Activated CD4-positive, alpha-beta memory T cell treated with anti-CD3 and anti-CD28 coated beads, Interleukin-2, amount 10 ng/mL, durations not matched to agents 7 days and 5 days (primary cell): ENCODE results near the gene SYDE1. TPM values are rescaled to one million over a fixed set of nuclear protein-coding genes. Genes with fewer than 3 reads are reported as not detected.

Experiments
- CTCF ChIA-PET: fragments of 350-600 bp; sonication (Branson Sonifier 250); formaldehyde crosslinking; loops from one replicate; lab custom pipeline; 2021; ENCODE audit warnings: antibody characterized with exemption, inconsistent platforms; lab: Charles Lee
- POLR2A ChIA-PET: fragments of 350-600 bp; sonication (Branson Sonifier 250); formaldehyde crosslinking; loops from one replicate; lab custom pipeline; 2021; ENCODE audit warnings: antibody characterized with exemption; lab: Charles Lee
- DNase-seq: peaks from one replicate; pipeline ENCODE4 v3.0.0-alpha.2; 2020
- H3K27ac Mint-ChIP-seq: one replicate; pipeline ENCODE4 v1.8.0; 2021; ENCODE audit warnings: mild to moderate bottlenecking, mixed read lengths
- H3K27me3 Mint-ChIP-seq: one replicate; pipeline ENCODE4 v1.8.0; 2021; ENCODE audit warnings: mixed read lengths
- H3K36me3 Mint-ChIP-seq: one replicate; pipeline ENCODE4 v1.8.0; 2021; ENCODE audit warnings: low read depth, mixed read lengths
- H3K4me1 Mint-ChIP-seq: one replicate; pipeline ENCODE4 v1.8.0; 2021; ENCODE audit warnings: mixed read lengths
- H3K4me3 Mint-ChIP-seq: one replicate; pipeline ENCODE4 v1.8.0; 2021; ENCODE audit warnings: mild to moderate bottlenecking, mixed read lengths
- H3K9me3 Mint-ChIP-seq: one replicate; pipeline ENCODE4 v1.8.0; 2021; ENCODE audit warnings: mixed read lengths
- total RNA-seq, 2 experiments: library from RNA; stranded (reverse); gene quantifications; one replicate each; pipeline ENCODE4 v1.2.3, GENCODE V29; 2021

SYDE1 gene
- total RNA-seq, 2 experiments from 2014 or later = not detected

DNA sequence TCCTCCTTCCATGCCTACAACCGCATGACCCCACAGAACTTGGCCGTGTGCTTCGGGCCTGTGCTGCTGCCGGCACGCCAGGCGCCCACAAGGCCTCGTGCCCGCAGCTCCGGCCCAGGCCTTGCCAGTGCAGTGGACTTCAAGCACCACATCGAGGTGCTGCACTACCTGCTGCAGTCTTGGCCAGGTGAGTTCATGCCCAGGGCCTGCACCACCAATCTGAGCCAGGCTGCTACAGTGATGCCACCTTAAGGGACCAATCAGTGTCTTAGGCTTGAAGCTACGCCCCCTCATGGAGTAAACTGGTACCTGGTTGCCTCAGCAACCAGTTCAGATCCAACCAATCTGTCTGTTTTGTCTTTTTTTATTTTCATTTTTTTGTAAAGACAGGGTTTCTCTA lies 5.2 kb downstream of the SYDE1 start:
- POLR2A ChIA-PET = interaction anchor here (0.6 kb wide), 1 partner anchor 13 kb away, joined by 4 read pairs; no protein-coding TSS in a partner anchor
- no peaks in the 10 kb centered on the region for H3K4me1 Mint-ChIP-seq

DNA sequence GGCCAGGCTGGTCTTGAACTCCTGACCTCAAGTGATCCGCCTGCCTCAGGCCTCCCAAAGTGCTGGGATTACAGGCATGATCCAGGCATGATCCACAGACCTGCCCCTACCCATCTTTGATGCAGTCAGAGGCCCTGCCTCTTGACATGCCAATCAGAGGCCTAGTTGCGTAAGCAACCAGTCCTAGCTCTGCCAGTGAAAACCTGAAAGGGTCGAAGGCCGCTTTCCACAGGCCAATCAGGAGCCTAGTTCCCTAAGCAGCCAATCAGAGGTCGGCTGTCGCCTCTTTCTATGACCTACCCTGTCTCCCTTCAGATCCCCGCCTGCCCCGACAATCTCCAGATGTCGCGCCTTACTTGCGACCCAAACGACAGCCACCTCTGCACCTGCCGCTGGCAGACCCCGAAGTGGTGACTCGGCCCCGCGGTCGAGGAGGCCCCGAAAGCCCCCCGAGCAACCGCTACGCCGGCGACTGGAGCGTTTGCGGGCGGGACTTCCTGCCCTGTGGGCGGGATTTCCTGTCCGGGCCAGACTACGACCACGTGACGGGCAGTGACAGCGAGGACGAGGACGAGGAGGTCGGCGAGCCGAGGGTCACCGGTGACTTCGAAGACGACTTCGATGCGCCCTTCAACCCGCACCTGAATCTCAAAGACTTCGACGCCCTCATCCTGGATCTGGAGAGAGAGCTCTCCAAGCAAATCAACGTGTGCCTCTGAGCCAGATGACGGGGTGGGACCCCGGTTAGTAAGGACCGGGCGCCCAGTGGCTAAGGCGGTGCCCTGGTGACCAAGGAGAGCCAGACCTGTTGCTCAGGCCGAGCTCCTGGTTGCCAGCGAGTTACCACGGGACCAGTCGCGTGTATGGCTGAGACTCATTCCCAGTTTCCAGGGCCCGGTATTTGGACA lies 6.3 kb downstream of the SYDE1 start:
- Mint-ChIP-seq H3K4me1 (no peaks in the 10 kb centered on the region), H3K27ac (no peak overlapping the region), H3K27me3 (no peaks in the 10 kb centered on the region), H3K4me3 (no peak overlapping the region), H3K9me3 (no peaks in the 10 kb centered on the region), H3K36me3 (peaks cover 20% of the 10 kb centered on the region)
- ChIA-PET CTCF (interaction anchor here (0.9 to 2.6 kb wide), 2 partner anchors 13 to 20 kb away, joined by 3 to 12 read pairs; no protein-coding TSS in a partner anchor), POLR2A (interaction anchor here (1.0 kb wide), 1 partner anchor 10 kb away, joined by 3 read pairs; no protein-coding TSS in a partner anchor)
- no peak for DNase-seq

More for the DNA sequence above, 5.2 kb downstream of the SYDE1 start:
- peaks cover 10% of the 10 kb centered on the region for H3K36me3 Mint-ChIP-seq
- H3K27ac Mint-ChIP-seq = no peak overlapping the region
- no peaks in the 10 kb centered on the region for H3K9me3 Mint-ChIP-seq
- peaks cover 8% of the 10 kb centered on the region for H3K27me3 Mint-ChIP-seq
- CTCF ChIA-PET = interaction anchor here (0.9 to 2.6 kb wide), 3 partner anchors 12 to 21 kb away, joined by 3 to 12 read pairs (median 4); no protein-coding TSS in a partner anchor
- DNase-seq = no peak
- H3K4me3 Mint-ChIP-seq = no peak overlapping the region

DNA sequence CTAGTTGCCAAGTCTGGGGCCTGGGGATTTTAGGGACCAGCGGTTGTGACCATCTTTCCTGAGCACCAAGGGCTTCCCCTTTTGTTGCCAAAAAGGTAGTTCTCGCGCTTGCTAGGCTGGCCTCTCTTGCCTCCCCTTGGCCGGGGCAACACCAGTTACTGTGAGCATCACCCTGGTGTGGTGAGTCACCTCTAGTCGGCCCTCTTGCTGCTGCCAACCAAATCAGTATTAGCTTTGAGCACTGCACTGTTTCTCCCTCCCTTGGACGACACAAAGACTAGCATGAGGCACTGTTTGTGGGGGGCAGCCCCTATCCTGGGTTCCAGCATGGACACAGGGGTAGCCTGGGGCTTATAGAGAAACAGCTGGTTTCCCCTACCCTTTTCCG lies 6.9 kb downstream of the SYDE1 start:
- Mint-ChIP-seq H3K27ac (no peak overlapping the region), H3K9me3 (no peaks in the 10 kb centered on the region), H3K27me3 (no peaks in the 10 kb centered on the region), H3K4me1 (no peaks in the 10 kb centered on the region), H3K4me3 (no peak overlapping the region), H3K36me3 (peaks cover 27% of the 10 kb centered on the region)
- ChIA-PET POLR2A (interaction anchor here (1.0 kb wide), 1 partner anchor 9 kb away, joined by 3 read pairs; no protein-coding TSS in a partner anchor), CTCF (no interaction called here)
- DNase-seq = no peak

DNA sequence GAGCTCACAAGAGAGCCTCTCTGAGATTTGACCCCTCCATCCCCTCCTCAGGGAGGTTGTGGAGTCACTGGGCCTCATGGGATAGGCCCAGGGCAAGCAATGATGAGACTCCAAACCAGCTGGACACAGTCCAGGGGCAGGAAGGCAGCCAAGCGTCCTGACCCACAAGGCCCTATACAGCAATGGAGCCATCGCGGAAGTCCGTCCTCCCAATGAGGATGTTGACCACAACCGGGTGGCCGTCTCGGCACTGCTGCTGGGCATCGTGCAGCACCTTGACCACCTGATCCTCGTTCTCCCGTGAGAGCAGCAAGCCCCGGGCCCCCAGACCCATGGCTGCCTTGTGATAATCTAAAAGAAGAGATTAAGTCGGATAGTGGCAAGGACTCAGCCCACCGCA lies 7.9 kb downstream of the SYDE1 start:
- Mint-ChIP-seq H3K4me3 (no peak overlapping the region), H3K27ac (no peak overlapping the region), H3K4me1 (no peaks in the 10 kb centered on the region), H3K36me3 (peaks cover 35% of the 10 kb centered on the region), H3K9me3 (no peaks in the 10 kb centered on the region), H3K27me3 (no peaks in the 10 kb centered on the region)
- POLR2A ChIA-PET = no interaction called here
- CTCF ChIA-PET = no interaction called here
- no peak for DNase-seq

DNA sequence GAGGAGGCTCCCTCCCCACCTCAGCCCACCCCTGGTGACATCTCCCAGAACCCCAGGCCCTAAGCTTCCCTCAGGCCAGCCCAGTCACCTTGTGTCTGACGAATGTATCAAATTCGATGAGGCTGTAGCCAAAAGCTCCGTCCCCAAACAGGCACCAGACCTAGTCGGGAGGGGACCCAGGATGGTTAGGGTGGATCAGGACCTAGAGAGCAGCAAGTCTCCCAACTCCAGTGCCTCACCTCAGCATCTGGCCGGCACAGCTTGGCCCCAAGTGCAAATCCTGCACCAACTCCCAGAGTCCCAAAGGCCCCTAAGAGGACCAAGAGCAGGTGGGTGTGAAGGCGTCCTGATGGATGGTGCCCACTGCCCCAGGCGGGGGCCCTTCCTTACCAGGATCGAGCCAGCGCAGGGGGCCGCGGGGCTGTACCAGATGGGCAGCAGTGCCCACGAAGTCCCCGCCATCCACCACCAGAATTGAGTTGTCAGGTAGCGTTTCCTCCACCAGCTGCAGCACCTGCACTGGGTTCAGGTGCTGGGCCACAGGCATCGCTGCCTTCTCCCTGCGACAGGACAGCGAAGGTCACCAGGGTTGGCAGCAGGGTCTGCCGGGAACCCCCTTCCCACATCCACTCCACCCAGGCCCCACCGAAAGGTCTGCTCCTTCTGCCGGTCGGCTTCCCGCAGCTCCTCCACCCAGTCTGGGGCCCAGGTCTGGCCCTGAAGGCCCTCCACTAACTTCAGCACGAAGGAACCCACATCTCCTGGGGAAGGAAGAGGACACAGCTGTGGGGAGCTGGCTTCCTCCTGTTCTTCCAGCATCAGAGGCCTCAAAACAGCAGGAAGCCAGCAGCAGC lies 8.8 kb downstream of the SYDE1 start:
- ChIA-PET CTCF (no interaction called here), POLR2A (interaction anchor here (1.0 kb wide), 1 partner anchor 10 kb away, joined by 4 read pairs; a partner anchor contains a TSS)
- no peak for DNase-seq
- H3K36me3 Mint-ChIP-seq = peaks cover 42% of the 10 kb centered on the region
- no peaks in the 10 kb centered on the region for H3K9me3 Mint-ChIP-seq
- H3K4me3 Mint-ChIP-seq = no peak overlapping the region
- no peak overlapping the region for H3K27ac Mint-ChIP-seq
- no peaks in the 10 kb centered on the region for H3K27me3 Mint-ChIP-seq
- no peaks in the 10 kb centered on the region for H3K4me1 Mint-ChIP-seq

DNA sequence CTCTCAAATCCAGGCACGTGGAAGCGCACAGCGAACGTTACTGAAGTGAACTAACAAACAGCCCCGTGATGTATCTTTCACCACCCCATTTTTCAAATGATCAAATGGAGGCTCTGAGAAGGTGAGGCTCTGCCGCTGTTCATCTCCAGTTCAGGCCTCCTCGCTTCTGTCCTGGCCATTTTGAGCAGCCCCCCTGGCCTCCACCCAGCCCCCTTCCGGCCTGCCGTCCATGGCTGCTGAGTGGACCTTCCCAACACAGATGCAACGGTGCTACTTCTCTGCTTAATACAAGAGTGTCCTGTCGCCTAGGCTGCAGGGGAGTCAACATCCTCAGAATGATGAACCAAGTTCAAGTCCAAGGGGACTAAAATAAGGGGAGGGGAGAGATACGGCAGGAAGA lies 9.7 kb downstream of the SYDE1 start:
- Mint-ChIP-seq H3K4me3 (no peak overlapping the region), H3K27me3 (no peaks in the 10 kb centered on the region), H3K4me1 (no peaks in the 10 kb centered on the region), H3K27ac (no peak overlapping the region), H3K36me3 (peaks cover 49% of the 10 kb centered on the region), H3K9me3 (no peaks in the 10 kb centered on the region)
- DNase-seq = no peak
- POLR2A ChIA-PET = interaction anchor here (1.0 kb wide), 1 partner anchor 9 kb away, joined by 4 read pairs; a partner anchor contains a TSS
- CTCF ChIA-PET = no interaction called here

DNA sequence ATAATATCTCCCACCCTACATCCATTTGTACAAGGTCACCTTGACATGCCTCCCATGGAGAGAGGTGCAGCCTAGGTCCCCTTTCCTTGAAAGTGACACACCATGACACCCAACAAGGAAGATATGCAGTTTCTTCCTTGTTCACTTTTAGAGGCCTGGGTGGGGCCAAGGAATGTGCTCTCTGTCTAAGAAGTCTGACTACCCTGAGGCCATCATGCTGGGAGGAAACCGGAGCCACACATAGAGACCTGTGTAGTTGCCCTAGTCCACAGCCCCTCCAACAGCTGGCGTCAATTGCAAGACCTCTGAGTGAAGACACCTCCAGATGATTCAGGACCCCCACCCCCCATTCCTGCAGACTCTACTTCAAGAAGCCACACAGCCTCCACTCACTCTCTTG lies 11.0 kb downstream of the SYDE1 start:
- no peak for DNase-seq
- ChIA-PET POLR2A (no interaction called here), CTCF (no interaction called here)
- Mint-ChIP-seq H3K27ac (no peak overlapping the region), H3K36me3 (peaks cover 52% of the 10 kb centered on the region), H3K27me3 (no peaks in the 10 kb centered on the region), H3K9me3 (no peaks in the 10 kb centered on the region), H3K4me1 (peaks cover 3% of the 10 kb centered on the region), H3K4me3 (no peak overlapping the region)

DNA sequence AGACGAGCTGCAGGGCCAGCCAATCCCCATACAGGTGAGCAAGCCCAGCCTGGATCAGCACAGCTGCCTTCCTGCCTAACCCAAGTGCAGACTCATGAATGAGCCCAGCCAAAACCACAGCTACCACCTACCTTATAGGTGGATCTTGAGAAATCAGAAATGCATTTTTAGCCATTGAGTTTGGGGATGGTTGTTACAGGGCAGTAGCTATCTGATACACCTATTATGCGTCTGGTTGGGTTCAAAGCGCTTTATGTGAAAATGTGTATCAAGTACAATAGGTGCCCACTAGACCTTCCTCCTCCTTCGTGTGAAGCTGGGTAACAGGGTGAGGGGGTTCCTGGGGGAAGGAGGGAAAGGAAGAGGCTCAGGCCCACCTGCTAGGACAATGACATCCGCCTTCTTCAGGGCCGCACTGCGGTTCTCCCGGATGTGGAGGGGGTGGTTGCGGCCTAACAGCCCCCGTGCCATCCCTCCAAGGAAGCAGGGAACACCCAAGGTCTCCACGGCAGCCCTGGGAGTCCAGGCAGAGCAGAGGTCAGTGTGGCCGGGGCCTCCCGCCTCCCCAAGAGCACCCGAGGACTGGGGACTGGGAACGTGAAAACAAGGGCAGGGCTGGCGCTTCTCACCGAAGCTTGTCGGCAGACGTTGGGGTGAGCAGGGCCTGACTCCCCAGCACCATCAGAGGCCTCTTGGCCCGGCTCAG lies 11.7 kb downstream of the SYDE1 start:
- Mint-ChIP-seq H3K9me3 (no peaks in the 10 kb centered on the region), H3K27ac (no peak overlapping the region), H3K27me3 (no peaks in the 10 kb centered on the region), H3K4me1 (peaks cover 6% of the 10 kb centered on the region), H3K4me3 (no peak overlapping the region), H3K36me3 (peaks cover 52% of the 10 kb centered on the region)
- POLR2A ChIA-PET = no interaction called here
- CTCF ChIA-PET = no interaction called here
- DNase-seq = no peak

DNA sequence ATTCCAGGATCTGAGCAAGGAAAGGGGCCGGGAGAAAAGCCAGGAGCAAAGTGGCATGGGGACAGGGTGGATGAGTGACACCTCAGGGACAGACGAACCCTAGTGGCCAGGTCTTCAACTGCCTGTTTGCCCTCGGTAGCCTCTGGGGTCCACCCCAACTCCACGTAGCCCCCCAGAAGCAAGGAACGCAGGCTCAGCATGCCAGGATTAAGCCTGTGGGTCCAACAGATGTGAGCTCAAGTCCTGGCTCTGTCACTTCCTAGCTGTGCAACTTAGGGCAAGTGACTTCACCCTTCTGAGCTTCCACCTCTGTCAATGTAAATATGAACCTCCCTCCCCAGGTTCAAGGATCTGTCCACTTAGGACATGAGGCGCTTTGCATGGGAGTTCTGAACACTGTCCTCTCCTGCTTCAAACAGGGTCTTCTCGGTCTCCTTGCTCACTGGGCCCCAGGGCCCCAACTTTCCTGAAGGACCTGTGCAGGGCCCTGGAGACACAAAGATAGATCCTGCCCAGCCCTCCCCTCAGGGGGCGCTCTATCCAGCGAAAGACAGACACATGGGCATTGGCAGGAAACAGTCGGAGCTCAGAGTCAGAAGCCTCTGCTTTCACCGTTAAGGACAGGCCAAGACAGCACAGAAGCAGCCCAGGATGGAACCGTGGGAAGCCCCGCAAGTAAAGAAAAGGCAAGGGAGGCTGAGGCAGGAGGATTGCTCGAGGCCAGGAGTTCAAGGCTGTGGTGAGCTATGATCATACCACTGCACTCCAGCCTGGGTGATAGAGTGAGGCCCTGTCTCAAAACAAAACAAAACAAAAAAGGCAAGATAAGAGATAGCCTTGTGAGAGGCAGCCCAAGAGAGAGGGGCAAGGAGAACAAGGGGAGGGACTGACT lies 13.2 kb downstream of the SYDE1 start:
- H3K4me1 Mint-ChIP-seq = peaks cover 14% of the 10 kb centered on the region
- ChIA-PET POLR2A (no interaction called here), CTCF (interaction anchor here (1.4 kb wide), 1 partner anchor 19 kb away, joined by 4 read pairs; no protein-coding TSS in a partner anchor)

DNA sequence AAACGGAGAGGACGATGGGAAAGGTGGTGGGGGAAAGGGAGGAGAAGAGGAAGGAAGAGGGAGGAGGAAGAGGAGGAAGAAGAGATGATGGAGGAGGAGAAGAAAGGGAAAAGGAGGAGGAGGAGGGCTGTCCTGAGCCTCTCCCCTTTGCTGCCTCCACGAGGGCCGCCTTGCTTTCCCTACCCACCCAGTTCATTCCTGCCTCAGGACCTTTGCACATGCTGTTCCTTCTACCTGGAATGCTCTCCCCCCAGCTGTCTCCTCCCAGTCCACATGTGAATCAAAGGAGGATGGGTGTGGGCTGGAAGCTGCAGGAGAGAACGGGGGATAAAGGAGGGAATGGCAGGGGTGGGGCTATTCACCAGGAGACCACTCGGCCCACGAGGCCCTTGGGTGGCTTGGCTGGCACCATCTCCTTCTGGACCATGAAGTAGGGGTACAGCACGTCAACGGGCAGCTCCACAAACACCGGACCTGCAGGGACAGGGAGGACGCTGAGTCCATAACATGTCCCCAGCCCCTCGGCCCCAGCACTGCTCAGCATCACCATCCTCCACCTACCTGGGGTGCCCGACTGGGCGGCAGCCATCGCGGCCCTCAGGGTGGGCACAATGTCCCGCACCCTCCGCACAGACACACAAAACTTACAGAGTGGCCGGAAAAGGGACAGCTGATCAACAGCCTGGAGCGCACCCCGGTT lies 15.3 kb downstream of the SYDE1 start:
- DNase-seq = no peak
- Mint-ChIP-seq H3K36me3 (peaks cover 42% of the 10 kb centered on the region), H3K4me1 (peaks cover 21% of the 10 kb centered on the region), H3K4me3 (no peak overlapping the region), H3K27ac (no peak overlapping the region), H3K9me3 (no peaks in the 10 kb centered on the region), H3K27me3 (no peaks in the 10 kb centered on the region)
- POLR2A ChIA-PET = no interaction called here
- CTCF ChIA-PET = no interaction called here

More for the DNA sequence above, 13.2 kb downstream of the SYDE1 start:
- no peak for DNase-seq
- H3K36me3 Mint-ChIP-seq = peaks cover 49% of the 10 kb centered on the region
- H3K4me3 Mint-ChIP-seq = no peak overlapping the region
- no peaks in the 10 kb centered on the region for H3K9me3 Mint-ChIP-seq
- H3K27ac Mint-ChIP-seq = no peak overlapping the region
- no peaks in the 10 kb centered on the region for H3K27me3 Mint-ChIP-seq
